ENCODE measurements around the gene ABO. TPM values are rescaled to one million over a fixed set of nuclear protein-coding genes. Genes with fewer than 3 reads are reported as not detected.

Gene ABO
- total RNA-seq, 4 donors from 2014 or later, result 2.6 to 17.9 (median 7.9) TPM

DNA sequence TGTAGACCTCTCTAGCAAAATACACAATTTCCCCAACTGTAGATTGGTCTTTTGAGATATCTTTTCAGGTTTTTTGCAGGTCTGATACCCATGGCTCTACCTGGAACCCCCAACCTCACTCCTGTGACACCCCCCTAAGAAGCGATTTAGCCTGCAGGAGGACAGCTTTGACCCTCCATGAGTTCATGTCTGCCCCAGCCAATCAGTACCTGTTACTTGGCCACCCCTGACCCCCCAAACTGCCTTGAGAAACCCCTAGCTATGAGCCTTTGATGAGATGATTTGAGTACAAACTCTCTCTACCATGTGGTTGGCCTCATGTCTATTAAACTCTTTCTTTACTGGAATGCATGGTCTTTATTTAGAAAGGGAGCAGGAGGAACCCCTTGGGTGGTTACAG, 25.7 kb downstream of the ABO start:
- H3K27ac ChIP-seq, result no peak overlapping the region
- no peak for DNase-seq (ENCODE audit: low spot score in 2 of 2)
- H3K36me3 ChIP-seq, result no peaks in the 10 kb centered on the region
- no peak for TF ChIP-seq POLR2A (IDR thresholded peaks at IDR 0.05)
- no peak for TF ChIP-seq POLR2AphosphoS5 (IDR thresholded peaks at IDR 0.05)
- TF ChIP-seq EP300 (IDR thresholded peaks at IDR 0.05), result no peak
- TF ChIP-seq, protein P1, sequence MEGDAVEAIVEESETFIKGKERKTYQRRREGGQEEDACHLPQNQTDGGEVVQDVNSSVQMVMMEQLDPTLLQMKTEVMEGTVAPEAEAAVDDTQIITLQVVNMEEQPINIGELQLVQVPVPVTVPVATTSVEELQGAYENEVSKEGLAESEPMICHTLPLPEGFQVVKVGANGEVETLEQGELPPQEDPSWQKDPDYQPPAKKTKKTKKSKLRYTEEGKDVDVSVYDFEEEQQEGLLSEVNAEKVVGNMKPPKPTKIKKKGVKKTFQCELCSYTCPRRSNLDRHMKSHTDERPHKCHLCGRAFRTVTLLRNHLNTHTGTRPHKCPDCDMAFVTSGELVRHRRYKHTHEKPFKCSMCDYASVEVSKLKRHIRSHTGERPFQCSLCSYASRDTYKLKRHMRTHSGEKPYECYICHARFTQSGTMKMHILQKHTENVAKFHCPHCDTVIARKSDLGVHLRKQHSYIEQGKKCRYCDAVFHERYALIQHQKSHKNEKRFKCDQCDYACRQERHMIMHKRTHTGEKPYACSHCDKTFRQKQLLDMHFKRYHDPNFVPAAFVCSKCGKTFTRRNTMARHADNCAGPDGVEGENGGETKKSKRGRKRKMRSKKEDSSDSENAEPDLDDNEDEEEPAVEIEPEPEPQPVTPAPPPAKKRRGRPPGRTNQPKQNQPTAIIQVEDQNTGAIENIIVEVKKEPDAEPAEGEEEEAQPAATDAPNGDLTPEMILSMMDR (IDR thresholded peaks at IDR 0.05), result no peak
- no peak overlapping the region for H3K4me3 ChIP-seq
- 100% methylated on average over 1 of the region's 1 CpG for WGBS
- H3K9me3 ChIP-seq, result no peaks in the 10 kb centered on the region
- peaks cover 12% of the 10 kb centered on the region for H3K27me3 ChIP-seq
- H3K4me1 ChIP-seq, result peaks cover 21% of the 10 kb centered on the region

DNA sequence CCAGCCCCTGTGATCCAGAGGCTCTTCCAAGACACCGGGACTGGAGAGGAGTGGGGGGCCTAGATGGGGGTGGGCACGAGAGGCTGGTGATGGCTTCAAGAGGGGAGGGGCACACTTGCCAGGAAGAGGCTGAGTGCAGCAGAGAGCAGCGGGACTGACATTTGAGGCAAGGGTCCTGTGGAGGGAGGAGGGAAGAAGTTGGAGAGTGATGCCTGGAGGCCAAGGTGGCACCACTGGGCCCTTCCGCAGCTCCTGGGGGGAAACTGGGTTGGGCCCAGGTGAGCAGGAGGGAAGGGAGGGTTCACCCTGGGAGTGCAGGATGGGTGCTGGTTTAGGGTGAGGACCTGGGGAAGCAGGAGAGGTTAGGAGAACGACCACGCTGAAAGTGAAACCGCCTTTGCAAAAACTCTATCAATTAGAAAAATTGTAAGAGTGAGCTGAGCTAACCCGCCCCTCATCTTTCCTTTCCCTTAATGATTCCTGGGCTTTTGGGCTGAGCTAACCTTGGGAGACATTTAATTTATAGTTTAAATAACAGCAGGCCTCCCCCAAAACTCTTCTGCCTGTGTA, 26.2 kb downstream of the ABO start:
- DNase-seq (ENCODE audit: low spot score in 2 of 2), result no peak
- TF ChIP-seq, protein P1 (IDR thresholded peaks at IDR 0.05), result no peak
- TF ChIP-seq POLR2A (IDR thresholded peaks at IDR 0.05) (no peak), POLR2AphosphoS5 (IDR thresholded peaks at IDR 0.05) (no peak), EP300 (IDR thresholded peaks at IDR 0.05) (no peak)
- H3K4me1 ChIP-seq, result peaks cover 21% of the 10 kb centered on the region
- H3K27me3 ChIP-seq, result peaks cover 12% of the 10 kb centered on the region
- no peak overlapping the region for H3K27ac ChIP-seq
- no peaks in the 10 kb centered on the region for H3K9me3 ChIP-seq
- H3K4me3 ChIP-seq, result no peak overlapping the region
- no peaks in the 10 kb centered on the region for H3K36me3 ChIP-seq
- 77% methylated on average over 8 of the region's 8 CpGs for WGBS

DNA sequence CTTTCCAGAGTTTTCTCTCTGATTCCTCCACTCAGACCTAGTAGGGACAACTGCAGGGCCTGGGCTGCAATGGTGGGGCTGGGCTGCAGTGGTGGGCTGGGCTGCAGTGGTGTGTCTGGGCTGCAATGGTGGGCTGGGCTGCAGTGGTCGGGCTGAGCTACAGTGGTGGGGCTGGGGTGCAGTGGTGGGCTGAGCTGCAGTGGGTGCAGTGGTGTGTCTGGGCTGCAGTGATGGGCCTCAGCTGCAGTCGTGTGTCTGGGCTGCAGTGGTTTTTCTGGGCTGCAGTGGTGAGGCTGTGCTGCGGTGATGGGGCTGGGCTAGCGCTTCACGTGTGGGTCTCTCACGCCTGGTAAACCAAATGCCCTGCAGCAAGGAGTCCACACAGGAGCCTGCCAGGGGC, 27.4 kb downstream of the ABO start:
- no peaks in the 10 kb centered on the region for H3K36me3 ChIP-seq
- 75% methylated on average over 5 of the region's 6 CpGs for WGBS
- H3K27ac ChIP-seq, result no peak overlapping the region
- DNase-seq (ENCODE audit: low spot score in 2 of 2), result no peak
- peaks cover 15% of the 10 kb centered on the region for H3K4me1 ChIP-seq
- no peak overlapping the region for H3K4me3 ChIP-seq
- peaks cover 12% of the 10 kb centered on the region for H3K27me3 ChIP-seq
- no peaks in the 10 kb centered on the region for H3K9me3 ChIP-seq
- TF ChIP-seq EP300 (IDR thresholded peaks at IDR 0.05) (no peak), POLR2A (IDR thresholded peaks at IDR 0.05) (no peak), POLR2AphosphoS5 (IDR thresholded peaks at IDR 0.05) (no peak)
- TF ChIP-seq, protein P1 (IDR thresholded peaks at IDR 0.05), result no peak

DNA sequence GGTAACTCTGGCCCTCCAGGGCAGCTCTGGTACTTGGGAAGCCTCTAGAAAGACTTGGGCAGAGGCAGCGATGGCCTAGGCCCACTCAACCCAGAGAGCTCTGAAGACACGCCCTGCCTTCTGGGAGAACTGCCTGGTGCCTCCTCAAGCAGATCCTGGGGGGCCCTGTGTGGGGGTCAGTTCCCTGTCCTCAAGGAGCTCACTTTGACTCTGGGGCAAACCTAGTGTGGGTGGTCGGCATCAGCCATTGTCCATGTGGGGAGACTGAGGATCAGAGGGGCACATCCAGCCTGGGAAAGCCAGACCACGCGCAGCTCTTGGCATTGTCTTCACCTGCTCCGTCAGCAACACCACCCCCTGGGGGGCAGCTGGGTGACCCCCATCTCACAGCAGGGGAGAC, 28.0 kb downstream of the ABO start:
- 88% methylated on average over 2 of the region's 6 CpGs for WGBS
- no peak for DNase-seq (ENCODE audit: low spot score in 2 of 2)
- H3K27ac ChIP-seq, result no peak overlapping the region
- no peak overlapping the region for H3K4me3 ChIP-seq
- H3K27me3 ChIP-seq, result peaks cover 12% of the 10 kb centered on the region
- H3K4me1 ChIP-seq, result peaks cover 8% of the 10 kb centered on the region
- TF ChIP-seq POLR2A (IDR thresholded peaks at IDR 0.05) (no peak), POLR2AphosphoS5 (IDR thresholded peaks at IDR 0.05) (no peak), EP300 (IDR thresholded peaks at IDR 0.05) (no peak)
- TF ChIP-seq, protein P1 (IDR thresholded peaks at IDR 0.05), result no peak
- H3K36me3 ChIP-seq, result no peaks in the 10 kb centered on the region
- no peaks in the 10 kb centered on the region for H3K9me3 ChIP-seq

DNA sequence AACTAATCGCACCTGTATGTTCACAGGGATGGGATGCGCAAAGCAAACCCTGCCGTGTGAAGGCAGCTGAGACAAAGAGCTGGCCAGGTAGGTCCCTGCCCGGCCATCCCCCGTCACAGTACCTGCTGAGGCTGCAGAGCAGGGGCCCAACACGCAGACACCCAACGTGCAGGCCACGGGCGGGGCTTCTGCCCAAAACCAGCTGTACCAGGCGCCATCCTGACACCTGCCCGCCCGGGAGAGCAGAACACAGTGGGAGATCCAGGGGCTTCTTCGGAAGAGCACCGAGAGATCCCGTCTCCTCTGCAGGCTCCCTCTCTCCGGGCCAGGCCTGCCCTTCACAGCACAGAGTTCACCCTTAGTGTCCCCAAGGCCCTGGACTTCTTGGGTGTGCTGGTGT, 28.4 kb downstream of the ABO start:
- Histone ChIP-seq H3K9me3 (no peaks in the 10 kb centered on the region), H3K36me3 (no peaks in the 10 kb centered on the region), H3K4me1 (peaks cover 4% of the 10 kb centered on the region), H3K27me3 (peaks cover 12% of the 10 kb centered on the region), H3K27ac (no peak overlapping the region), H3K4me3 (no peak overlapping the region)
- no peak for DNase-seq (ENCODE audit: low spot score in 2 of 2)
- WGBS, result 88% methylated on average over 14 of the region's 16 CpGs
- TF ChIP-seq POLR2AphosphoS5 (IDR thresholded peaks at IDR 0.05) (no peak), POLR2A (IDR thresholded peaks at IDR 0.05) (no peak), EP300 (IDR thresholded peaks at IDR 0.05) (no peak)
- TF ChIP-seq, protein P1 (IDR thresholded peaks at IDR 0.05), result no peak

Measured in suprapubic skin (tissue), 4 donors.